HepG2 (cell line): Measurements from ENCODE around the gene LZTS2. TPM values are rescaled to one million over a fixed set of nuclear protein-coding genes. Genes with fewer than 3 reads are reported as not detected.

Experiments
- CBX5 ChIP-seq: sonication (generic); formaldehyde crosslinking; IDR thresholded peaks from 2 replicates; pipeline ENCODE4 v1.4.0; 2020; ENCODE audit warnings: missing genetic modification reagents, borderline replicate concordance
- DMAP1 ChIP-seq: IDR thresholded peaks from 2 replicates; pipeline ENCODE4 v1.6.1; 2016
- HDAC1 ChIP-seq: sonication (generic); formaldehyde crosslinking; IDR thresholded peaks from 2 replicates; pipeline ENCODE4 v1.5.1; 2020; ENCODE audit warnings: mild to moderate bottlenecking, missing genetic modification reagents
- HINFP ChIP-seq: sonication (generic); formaldehyde crosslinking; IDR thresholded peaks from 2 replicates; pipeline ENCODE4 v1.4.0; 2020; ENCODE audit warnings: low read depth, mild to moderate bottlenecking, missing genetic modification reagents
- JARID2 ChIP-seq: sonication (generic); formaldehyde crosslinking; IDR thresholded peaks from 2 replicates; pipeline ENCODE4 v1.8.1; 2023; ENCODE audit warnings: missing genetic modification reagents, inconsistent platforms; ENCODE audit not compliant: insufficient replicate concordance
- MTF2 ChIP-seq: sonication (generic); formaldehyde crosslinking; IDR thresholded peaks from 2 replicates; pipeline ENCODE4 v1.5.0; 2020; ENCODE audit warnings: missing genetic modification reagents, borderline replicate concordance
- RAD21 ChIP-seq: fragments of 450-650 bp; formaldehyde crosslinking; IDR thresholded peaks from 2 replicates; pipeline ENCODE4 v1.5.0; 2020; ENCODE audit warnings: mild to moderate bottlenecking
- RBAK ChIP-seq: sonication (generic); formaldehyde crosslinking; IDR thresholded peaks from 2 replicates; pipeline ENCODE4 v1.5.1; 2020; ENCODE audit warnings: mild to moderate bottlenecking, missing genetic modification reagents
- SATB2 ChIP-seq: sonication (generic); formaldehyde crosslinking; IDR thresholded peaks from 2 replicates; pipeline ENCODE4 v1.5.0; 2020; ENCODE audit warnings: missing genetic modification reagents
- TARDBP ChIP-seq: sonication (generic); formaldehyde crosslinking; IDR thresholded peaks from 2 replicates; pipeline ENCODE4 v1.8.0; 2022; ENCODE audit warnings: mild to moderate bottlenecking, missing genetic modification reagents
- TBX2 ChIP-seq: sonication (generic); formaldehyde crosslinking; IDR thresholded peaks from 2 replicates; pipeline ENCODE4 v1.5.0; 2020; ENCODE audit warnings: missing genetic modification reagents, mild to moderate bottlenecking, borderline replicate concordance
- ZBTB7B ChIP-seq: sonication (generic); formaldehyde crosslinking; IDR thresholded peaks from 2 replicates; pipeline ENCODE4 v1.4.0; 2020; ENCODE audit warnings: missing genetic modification reagents
- ZFP37 ChIP-seq: sonication (generic); formaldehyde crosslinking; IDR thresholded peaks from 2 replicates; pipeline ENCODE4 v1.4.0; 2020; ENCODE audit warnings: missing genetic modification reagents, borderline replicate concordance
- ZKSCAN1 ChIP-seq: fragments of 150-350 bp; IDR thresholded peaks from 2 replicates; pipeline ENCODE4 v1.6.1; 2014; ENCODE audit warnings: low read length
- ZNF225 ChIP-seq: sonication (generic); formaldehyde crosslinking; IDR thresholded peaks from 2 replicates; pipeline ENCODE4 v1.4.0; 2020; ENCODE audit warnings: mild to moderate bottlenecking, missing genetic modification reagents
- ZNF292 ChIP-seq: sonication (generic); formaldehyde crosslinking; IDR thresholded peaks from 2 replicates; pipeline ENCODE4 v1.8.1; 2022; ENCODE audit warnings: mild to moderate bottlenecking, low read depth, missing genetic modification reagents, borderline replicate concordance
- ZXDC ChIP-seq: sonication (generic); formaldehyde crosslinking; IDR thresholded peaks from 2 replicates; pipeline ENCODE4 v1.5.0; 2020; ENCODE audit warnings: mild to moderate bottlenecking, missing genetic modification reagents
- polyA plus RNA-seq, 8 experiments: library from polyadenylated mRNA; depleted of rRNA in 3 of 8; stranded (reverse) in 7 of 8; unstranded in 1 of 8; fragments of >200 nt; fragmentation: Illumina TruSeq in 4 of 8; extraction: Trizol in 4 of 8; gene quantifications; 2 replicates each; pipeline versions ENCODE4 v1.2.1 to v1.2.3, GENCODE V29; 2011 to 2016; ENCODE audit warnings: low read depth in 4 of 8, missing spikeins in 1 of 8, mixed read lengths in 1 of 8; ENCODE audit not compliant: insufficient read depth in 1 of 8
- total RNA-seq, 5 experiments: library from RNA; depleted of rRNA; stranded (reverse); fragments of >200 nt; fragmentation: Illumina TruSeq; extraction: Trizol; gene quantifications; 2 replicates each; pipeline ENCODE4 v1.2.3, GENCODE V29; 2016; ENCODE audit warnings: low read depth in 1 of 5
- TF ChIP-seq, protein P1 (sequence below): sonication (generic); formaldehyde crosslinking; IDR thresholded peaks from 2 replicates; pipeline ENCODE4 v1.9.0; 2022; ENCODE audit warnings: missing genetic modification reagents, mild to moderate bottlenecking, borderline replicate concordance
- TF ChIP-seq, protein P2 (sequence below): sonication (generic); formaldehyde crosslinking; IDR thresholded peaks from 2 replicates; pipeline ENCODE4 v1.4.0; 2020; ENCODE audit warnings: missing genetic modification reagents
- TF ChIP-seq, protein P3 (sequence below): sonication (generic); formaldehyde crosslinking; IDR thresholded peaks from 2 replicates; pipeline ENCODE4 v1.4.0; 2020; ENCODE audit warnings: missing genetic modification reagents

Gene LZTS2
- total and polyA plus RNA-seq, 2 of the 13 experiments (the other 11 are each of a cell fraction or from before 2014, with no cell fraction given): 43.6 to 65.6 TPM

- TF ChIP-seq, protein P1, sequence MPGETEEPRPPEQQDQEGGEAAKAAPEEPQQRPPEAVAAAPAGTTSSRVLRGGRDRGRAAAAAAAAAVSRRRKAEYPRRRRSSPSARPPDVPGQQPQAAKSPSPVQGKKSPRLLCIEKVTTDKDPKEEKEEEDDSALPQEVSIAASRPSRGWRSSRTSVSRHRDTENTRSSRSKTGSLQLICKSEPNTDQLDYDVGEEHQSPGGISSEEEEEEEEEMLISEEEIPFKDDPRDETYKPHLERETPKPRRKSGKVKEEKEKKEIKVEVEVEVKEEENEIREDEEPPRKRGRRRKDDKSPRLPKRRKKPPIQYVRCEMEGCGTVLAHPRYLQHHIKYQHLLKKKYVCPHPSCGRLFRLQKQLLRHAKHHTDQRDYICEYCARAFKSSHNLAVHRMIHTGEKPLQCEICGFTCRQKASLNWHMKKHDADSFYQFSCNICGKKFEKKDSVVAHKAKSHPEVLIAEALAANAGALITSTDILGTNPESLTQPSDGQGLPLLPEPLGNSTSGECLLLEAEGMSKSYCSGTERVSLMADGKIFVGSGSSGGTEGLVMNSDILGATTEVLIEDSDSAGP (CRISPR knock-in tag): peak; percentile 85
- TF ChIP-seq TARDBP: peak; percentile 76
- peak; percentile 56 for TF ChIP-seq HDAC1 (CRISPR knock-in tag)
- TF ChIP-seq ZBTB7B (CRISPR knock-in tag): peak; percentile 73
- no peak for TF ChIP-seq MTF2 (CRISPR knock-in tag)
- TF ChIP-seq, protein P2, sequence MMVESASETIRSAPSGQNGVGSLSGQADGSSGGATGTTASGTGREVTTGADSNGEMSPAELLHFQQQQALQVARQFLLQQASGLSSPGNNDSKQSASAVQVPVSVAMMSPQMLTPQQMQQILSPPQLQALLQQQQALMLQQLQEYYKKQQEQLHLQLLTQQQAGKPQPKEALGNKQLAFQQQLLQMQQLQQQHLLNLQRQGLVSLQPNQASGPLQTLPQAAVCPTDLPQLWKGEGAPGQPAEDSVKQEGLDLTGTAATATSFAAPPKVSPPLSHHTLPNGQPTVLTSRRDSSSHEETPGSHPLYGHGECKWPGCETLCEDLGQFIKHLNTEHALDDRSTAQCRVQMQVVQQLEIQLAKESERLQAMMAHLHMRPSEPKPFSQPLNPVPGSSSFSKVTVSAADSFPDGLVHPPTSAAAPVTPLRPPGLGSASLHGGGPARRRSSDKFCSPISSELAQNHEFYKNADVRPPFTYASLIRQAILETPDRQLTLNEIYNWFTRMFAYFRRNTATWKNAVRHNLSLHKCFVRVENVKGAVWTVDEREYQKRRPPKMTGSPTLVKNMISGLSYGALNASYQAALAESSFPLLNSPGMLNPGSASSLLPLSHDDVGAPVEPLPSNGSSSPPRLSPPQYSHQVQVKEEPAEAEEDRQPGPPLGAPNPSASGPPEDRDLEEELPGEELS (CRISPR knock-in tag): no peak
- no peak for TF ChIP-seq ZKSCAN1
- TF ChIP-seq ZNF225: peak; percentile 46; the same call in 1 of the 2 replicates
- TF ChIP-seq RBAK: 0 out of 2 replicates have a peak, but pooled peaks have one; percentile 27
- no peak for TF ChIP-seq JARID2 (CRISPR knock-in tag)
- no peak for TF ChIP-seq SATB2 (CRISPR knock-in tag)
- TF ChIP-seq DMAP1 (CRISPR knock-in tag): peak; percentile 67
- TF ChIP-seq ZNF292 (CRISPR knock-in tag): peak; percentile 94
- TF ChIP-seq ZXDC (CRISPR knock-in tag): 0 out of 2 replicates have a peak, but pooled peaks have one; percentile 37
- TF ChIP-seq RAD21: peak; percentile 85
- peak; percentile 53; the same call in 1 of the 2 replicates for TF ChIP-seq CBX5 (CRISPR knock-in tag)
- TF ChIP-seq, protein P3, sequence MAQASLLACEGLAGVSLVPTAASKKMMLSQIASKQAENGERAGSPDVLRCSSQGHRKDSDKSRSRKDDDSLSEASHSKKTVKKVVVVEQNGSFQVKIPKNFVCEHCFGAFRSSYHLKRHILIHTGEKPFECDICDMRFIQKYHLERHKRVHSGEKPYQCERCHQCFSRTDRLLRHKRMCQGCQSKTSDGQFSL (CRISPR knock-in tag): no peak
- TF ChIP-seq TBX2 (CRISPR knock-in tag): peak; percentile 48; the same call in 1 of the 2 replicates
- no peak for TF ChIP-seq ZFP37 (CRISPR knock-in tag)
- TF ChIP-seq HINFP (CRISPR knock-in tag): peak; percentile 86; the same call in 1 of the 2 replicates
Measured at GRCh38 chr10:101018600-101019439, 19.2 kb downstream of the LZTS2 start (continued).
